ENCODE results near the gene ZDHHC8.

DNA sequence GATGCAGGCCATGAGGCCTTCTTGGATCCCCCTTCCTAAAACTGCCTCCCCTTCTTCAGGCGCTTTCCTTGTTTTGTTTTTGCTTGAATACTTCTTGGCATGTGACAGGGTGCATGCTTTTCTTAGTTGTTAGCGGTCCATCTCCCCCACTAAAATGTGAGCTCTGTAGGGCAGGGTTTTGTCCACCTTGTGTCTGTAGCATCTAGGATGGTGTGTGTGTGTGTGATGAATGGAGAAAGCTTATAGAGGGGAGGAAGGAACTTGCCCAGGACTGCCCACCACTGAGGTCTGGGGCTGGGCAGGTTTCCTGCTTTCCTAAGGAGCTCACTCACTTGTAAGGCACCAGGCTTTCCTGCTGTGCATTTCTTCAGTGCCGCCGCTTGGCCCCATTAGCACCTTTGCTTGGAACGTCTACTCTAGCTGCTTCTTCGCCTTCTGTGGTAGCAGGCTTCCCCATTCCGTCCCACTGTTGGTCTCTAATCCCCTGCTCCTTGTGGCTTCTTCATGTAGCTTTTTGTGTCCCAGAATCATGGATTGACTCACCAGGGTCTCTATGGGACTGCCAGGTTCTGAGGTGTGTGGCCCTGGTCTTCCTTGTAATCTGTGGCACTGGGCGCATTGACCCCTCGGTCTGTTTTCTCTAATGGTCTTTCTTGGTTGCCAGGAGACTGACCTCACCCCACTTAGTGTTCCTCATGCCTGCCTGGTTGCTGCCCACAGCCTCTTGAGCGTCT is 48.3 kb upstream of the ZDHHC8 start:
- no peak for TF ChIP-seq POLR2AphosphoS5 (IDR thresholded peaks at IDR 0.05; ENCODE audit: low read length)
- TF ChIP-seq FOXM1 (IDR thresholded peaks at IDR 0.05; ENCODE audit: low read depth, low read length): no peak
- TF ChIP-seq, protein P1, sequence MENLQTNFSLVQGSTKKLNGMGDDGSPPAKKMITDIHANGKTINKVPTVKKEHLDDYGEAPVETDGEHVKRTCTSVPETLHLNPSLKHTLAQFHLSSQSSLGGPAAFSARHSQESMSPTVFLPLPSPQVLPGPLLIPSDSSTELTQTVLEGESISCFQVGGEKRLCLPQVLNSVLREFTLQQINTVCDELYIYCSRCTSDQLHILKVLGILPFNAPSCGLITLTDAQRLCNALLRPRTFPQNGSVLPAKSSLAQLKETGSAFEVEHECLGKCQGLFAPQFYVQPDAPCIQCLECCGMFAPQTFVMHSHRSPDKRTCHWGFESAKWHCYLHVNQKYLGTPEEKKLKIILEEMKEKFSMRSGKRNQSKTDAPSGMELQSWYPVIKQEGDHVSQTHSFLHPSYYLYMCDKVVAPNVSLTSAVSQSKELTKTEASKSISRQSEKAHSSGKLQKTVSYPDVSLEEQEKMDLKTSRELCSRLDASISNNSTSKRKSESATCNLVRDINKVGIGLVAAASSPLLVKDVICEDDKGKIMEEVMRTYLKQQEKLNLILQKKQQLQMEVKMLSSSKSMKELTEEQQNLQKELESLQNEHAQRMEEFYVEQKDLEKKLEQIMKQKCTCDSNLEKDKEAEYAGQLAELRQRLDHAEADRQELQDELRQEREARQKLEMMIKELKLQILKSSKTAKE (IDR thresholded peaks at IDR 0.05; ENCODE audit: low read depth, poor library complexity, severe bottlenecking): no peak
- no peak for TF ChIP-seq RAD21 (IDR thresholded peaks at IDR 0.05; ENCODE audit: insufficient read depth, low read depth, low read length)
- TF ChIP-seq CEBPB (IDR thresholded peaks at IDR 0.05; ENCODE audit: borderline replicate concordance in 1 of 2, low read depth in 2 of 2, low read length in 2 of 2): no peak
- no peak for TF ChIP-seq NR2C1 (IDR thresholded peaks at IDR 0.05)
- no peak for TF ChIP-seq NR2C2 (IDR thresholded peaks at IDR 0.05; ENCODE audit: borderline replicate concordance, control insufficient read depth, insufficient read length, low read depth)
- no peak for TF ChIP-seq TAF1 (IDR thresholded peaks at IDR 0.05; ENCODE audit: borderline replicate concordance, low read depth, low read length)
- TF ChIP-seq, protein P2, sequence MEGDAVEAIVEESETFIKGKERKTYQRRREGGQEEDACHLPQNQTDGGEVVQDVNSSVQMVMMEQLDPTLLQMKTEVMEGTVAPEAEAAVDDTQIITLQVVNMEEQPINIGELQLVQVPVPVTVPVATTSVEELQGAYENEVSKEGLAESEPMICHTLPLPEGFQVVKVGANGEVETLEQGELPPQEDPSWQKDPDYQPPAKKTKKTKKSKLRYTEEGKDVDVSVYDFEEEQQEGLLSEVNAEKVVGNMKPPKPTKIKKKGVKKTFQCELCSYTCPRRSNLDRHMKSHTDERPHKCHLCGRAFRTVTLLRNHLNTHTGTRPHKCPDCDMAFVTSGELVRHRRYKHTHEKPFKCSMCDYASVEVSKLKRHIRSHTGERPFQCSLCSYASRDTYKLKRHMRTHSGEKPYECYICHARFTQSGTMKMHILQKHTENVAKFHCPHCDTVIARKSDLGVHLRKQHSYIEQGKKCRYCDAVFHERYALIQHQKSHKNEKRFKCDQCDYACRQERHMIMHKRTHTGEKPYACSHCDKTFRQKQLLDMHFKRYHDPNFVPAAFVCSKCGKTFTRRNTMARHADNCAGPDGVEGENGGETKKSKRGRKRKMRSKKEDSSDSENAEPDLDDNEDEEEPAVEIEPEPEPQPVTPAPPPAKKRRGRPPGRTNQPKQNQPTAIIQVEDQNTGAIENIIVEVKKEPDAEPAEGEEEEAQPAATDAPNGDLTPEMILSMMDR (IDR thresholded peaks at IDR 0.05 in 2 of 3, conservative IDR thresholded peaks at IDR 0.05 in 1 of 3; ENCODE audit: control insufficient read depth in 2 of 3, extremely low read depth in 1 of 3, insufficient read depth in 1 of 3, low read depth in 3 of 3, low read length in 3 of 3): no peak
- no peak for TF ChIP-seq JUND (IDR thresholded peaks at IDR 0.05; ENCODE audit: low read depth, low read length)
- TF ChIP-seq NRF1 (conservative IDR thresholded peaks at IDR 0.05; ENCODE audit: low read depth, low read length): no peak
- no peak for TF ChIP-seq SRF (IDR thresholded peaks at IDR 0.05; ENCODE audit: low read depth in 2 of 2, low read length in 2 of 2)

All from GM12878 (cell line).